B cell (primary cell): ENCODE measurements around the gene GSE1. TPM values are rescaled to one million over a fixed set of nuclear protein-coding genes. Genes with fewer than 3 reads are reported as not detected.

ENCODE experiments used
- ATAC-seq: fragments of 200-7000 bp; cut with Tn5 transposase; one replicate; pipeline ENCODE4 v1.10.0; 2021; ENCODE audit warnings: low read depth, mild to moderate bottlenecking, moderate number of reproducible peaks, moderate library complexity
- CTCF ChIA-PET: fragments of 350-600 bp; sonication (Branson Sonifier 250); formaldehyde crosslinking; loops from one replicate; lab custom pipeline; 2021; ENCODE audit warnings: antibody characterized with exemption, inconsistent platforms; lab: Charles Lee
- POLR2A ChIA-PET: fragments of 350-600 bp; sonication (Branson Sonifier 250); formaldehyde crosslinking; loops from one replicate; lab custom pipeline; 2021; ENCODE audit warnings: antibody characterized with exemption; lab: Charles Lee
- DNase-seq: peaks from one replicate; pipeline ENCODE4 v3.0.0; 2013
- H2AFZ ChIP-seq: 2 replicates; pipeline ENCODE4 v1.6.1; 2012; ENCODE audit warnings: mild to moderate bottlenecking, low read depth, low read length; ENCODE audit not compliant: insufficient read depth, poor library complexity, severe bottlenecking
- H3K27ac ChIP-seq, 2 donors: 1 replicate in 1 of 2; 2 replicates in 1 of 2; pipeline ENCODE4 v1.5.1; 2012 to 2013; ENCODE audit warnings: low read length in 2 of 2, mild to moderate bottlenecking in 2 of 2, moderate library complexity in 1 of 2
- H3K27me3 ChIP-seq, 4 experiments: fragments of 200-600 bp in 1 of 4; sonication (generic) in 1 of 4; replicated peaks in 1 of 4; 1 replicate in 2 of 4; 2 replicates in 2 of 4; pipeline versions ENCODE4 v1.6.1 to v1.7.0; 2013 to 2016; ENCODE audit warnings: low read length in 3 of 4, mild to moderate bottlenecking in 2 of 4, mixed read lengths in 1 of 4, moderate library complexity in 1 of 4; ENCODE audit not compliant: insufficient read depth in 4 of 4, control insufficient read depth in 3 of 4; ENCODE audit errors: control extremely low read depth in 1 of 4
- H3K36me3 ChIP-seq, 2 experiments: replicated peaks in 1 of 2; 1 replicate in 1 of 2; 2 replicates in 1 of 2; pipeline versions ENCODE4 v1.6.1 to v1.7.1; 2013; ENCODE audit warnings: low read length in 1 of 2; ENCODE audit not compliant: insufficient read depth in 2 of 2, control insufficient read depth in 1 of 2; ENCODE audit errors: control extremely low read depth in 1 of 2, extremely low read depth in 1 of 2
- H3K4me1 ChIP-seq, 2 donors: fragments of 200-600 bp in 1 of 2; sonication (generic) in 1 of 2; 1 replicate in 1 of 2; 2 replicates in 1 of 2; pipeline versions ENCODE4 v1.5.1 to v1.6.1; 2013 to 2017; ENCODE audit warnings: low read length in 2 of 2; ENCODE audit not compliant: control insufficient read depth in 2 of 2, insufficient read depth in 2 of 2
- H3K4me2 ChIP-seq: replicated peaks from 2 replicates; pipeline ENCODE3; 2012; ENCODE audit warnings: mild to moderate bottlenecking, low read depth, low read length; ENCODE audit not compliant: poor library complexity, severe bottlenecking
- H3K4me3 ChIP-seq, 5 experiments: fragments of 200-600 bp in 1 of 5; sonication (generic) in 1 of 5; 1 replicate in 3 of 5; 2 replicates in 2 of 5; pipeline versions ENCODE4 v1.5.1 to v1.7.0; 2011 to 2016; ENCODE audit warnings: low read length in 4 of 5, mild to moderate bottlenecking in 4 of 5, low read depth in 2 of 5, control low read depth in 1 of 5, moderate library complexity in 1 of 5; ENCODE audit not compliant: insufficient read depth in 1 of 5; ENCODE audit errors: control extremely low read depth in 1 of 5, extremely low read depth in 1 of 5
- H3K79me2 ChIP-seq: fragments of 200-600 bp; sonication (generic); one replicate; pipeline ENCODE4 v1.6.0; 2016; ENCODE audit warnings: low read length; ENCODE audit not compliant: control insufficient read depth, insufficient read depth
- H3K9ac ChIP-seq: fragments of 200-600 bp; sonication (generic); 2 replicates; pipeline ENCODE4 v1.6.1; 2017; ENCODE audit warnings: mild to moderate bottlenecking, low read length, moderate library complexity
- H3K9me3 ChIP-seq, 3 donors: one replicate each; pipeline versions ENCODE4 v1.6.1 to v1.7.1; 2013; ENCODE audit warnings: low read length in 2 of 3; ENCODE audit not compliant: control insufficient read depth in 2 of 3, insufficient read depth in 1 of 3; ENCODE audit errors: control extremely low read depth in 1 of 3
- H4K20me1 ChIP-seq: 2 replicates; pipeline ENCODE4 v1.6.0; 2012; ENCODE audit warnings: mild to moderate bottlenecking, low read length; ENCODE audit not compliant: insufficient read depth, control insufficient read depth, poor library complexity, severe bottlenecking
- H3K27ac Mint-ChIP-seq: one replicate; pipeline ENCODE4 v1.8.0; 2021; ENCODE audit warnings: mixed read lengths
- H3K27me3 Mint-ChIP-seq: one replicate; pipeline ENCODE4 v1.8.0; 2021; ENCODE audit warnings: mixed read lengths
- H3K4me1 Mint-ChIP-seq: one replicate; pipeline ENCODE4 v1.8.0; 2021; ENCODE audit warnings: mixed read lengths
- H3K4me3 Mint-ChIP-seq: one replicate; pipeline ENCODE4 v1.8.0; 2021; ENCODE audit warnings: mixed read lengths
- H3K9me3 Mint-ChIP-seq: one replicate; pipeline ENCODE4 v1.8.0; 2022; ENCODE audit warnings: mixed read lengths; ENCODE audit not compliant: insufficient read depth
- EZH2 ChIP-seq: IDR thresholded peaks from 2 replicates; pipeline ENCODE4 v1.6.1; 2012; ENCODE audit warnings: borderline replicate concordance, low read depth, mild to moderate bottlenecking, moderate library complexity, low read length; ENCODE audit not compliant: insufficient read depth, poor library complexity, severe bottlenecking
- WGBS: methylation state at CpG from one replicate; pipeline ENCODE4 v1.1.5; 2013; ENCODE audit warnings: missing lambda C conversion rate; ENCODE audit not compliant: insufficient coverage; 5-methylcytosine and 5-hydroxymethylcytosine counted together
- intact Hi-C: fragments of 100-400 bp; cut with micrococcal nuclease; formaldehyde crosslinking; loops from one replicate; pipeline ENCODE4 v1.10.0; 2022
- polyA plus RNA-seq: library from polyadenylated mRNA; depleted of rRNA; stranded (reverse); fragments of >200 nt; gene quantifications from 2 replicates; pipeline ENCODE4 v1.2.3, GENCODE V29; 2012
- total RNA-seq, 2 donors: library from RNA; stranded (reverse); fragments of 120-200 nt in 1 of 2; gene quantifications; 1 replicate in 1 of 2; 2 replicates in 1 of 2; pipeline versions ENCODE4 v1.2.3 to v1.2.4, GENCODE V29; 2013 to 2022
- TF ChIP-seq, protein P1 (sequence below): fragments of 200-600 bp; IDR thresholded peaks from one replicate; pipeline ENCODE4 v1.8.0; 2022; ENCODE audit warnings: antibody characterized with exemption, mild to moderate bottlenecking

Gene GSE1
- total and polyA plus RNA-seq, 2 donors (not counting 1 experiment from before 2014, with no cell fraction given): 57.3 to 76.1 TPM

DNA sequence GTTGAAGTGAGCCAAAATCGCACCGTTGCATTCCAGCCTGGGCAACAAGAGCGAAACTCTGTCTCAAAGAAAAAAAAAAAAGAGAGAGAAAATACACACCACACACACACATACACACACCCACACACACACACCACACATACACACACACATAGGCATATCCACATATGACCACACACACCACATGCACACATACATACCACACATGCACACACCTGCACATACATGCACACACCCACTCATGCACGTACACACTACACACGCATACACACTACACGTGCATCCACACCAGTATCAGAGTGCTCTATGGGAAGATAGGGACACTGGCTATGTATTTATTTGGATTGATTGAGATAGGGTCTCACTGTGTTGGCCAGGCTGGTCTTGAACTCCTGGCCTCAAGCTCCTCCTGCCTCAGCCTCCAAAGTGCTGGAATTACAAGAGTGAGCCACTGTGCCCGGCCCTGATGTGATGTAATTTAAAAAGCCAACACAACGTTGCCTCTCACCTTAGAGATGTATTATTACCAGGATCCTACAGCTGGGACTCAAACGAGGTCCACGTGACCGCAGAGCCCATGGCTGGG, 93.4 kb downstream of the GSE1 start:
- Histone ChIP-seq H3K4me2 (no peak overlapping the region), H3K4me1 (no peaks in the 10 kb centered on the region), H3K79me2 (peaks cover 3% of the 10 kb centered on the region), H2AFZ (no peak overlapping the region), H3K9ac (no peak overlapping the region), H3K4me3 (no peak overlapping the region), H3K9me3 (peaks cover 0 to 3% (median 0%) of the 10 kb centered on the region in 3 donors), H3K27me3 (no peaks in the 10 kb centered on the region), H4K20me1 (peaks cover 20% of the 10 kb centered on the region), H3K27ac (no peak overlapping the region), H3K36me3 (peaks cover 0 to 33% of the 10 kb centered on the region in 2 experiments)
- Mint-ChIP-seq H3K9me3 (no peaks in the 10 kb centered on the region), H3K4me3 (no peak overlapping the region), H3K27me3 (no peaks in the 10 kb centered on the region), H3K4me1 (no peaks in the 10 kb centered on the region), H3K27ac (no peak overlapping the region)
- TF ChIP-seq, protein P1, sequence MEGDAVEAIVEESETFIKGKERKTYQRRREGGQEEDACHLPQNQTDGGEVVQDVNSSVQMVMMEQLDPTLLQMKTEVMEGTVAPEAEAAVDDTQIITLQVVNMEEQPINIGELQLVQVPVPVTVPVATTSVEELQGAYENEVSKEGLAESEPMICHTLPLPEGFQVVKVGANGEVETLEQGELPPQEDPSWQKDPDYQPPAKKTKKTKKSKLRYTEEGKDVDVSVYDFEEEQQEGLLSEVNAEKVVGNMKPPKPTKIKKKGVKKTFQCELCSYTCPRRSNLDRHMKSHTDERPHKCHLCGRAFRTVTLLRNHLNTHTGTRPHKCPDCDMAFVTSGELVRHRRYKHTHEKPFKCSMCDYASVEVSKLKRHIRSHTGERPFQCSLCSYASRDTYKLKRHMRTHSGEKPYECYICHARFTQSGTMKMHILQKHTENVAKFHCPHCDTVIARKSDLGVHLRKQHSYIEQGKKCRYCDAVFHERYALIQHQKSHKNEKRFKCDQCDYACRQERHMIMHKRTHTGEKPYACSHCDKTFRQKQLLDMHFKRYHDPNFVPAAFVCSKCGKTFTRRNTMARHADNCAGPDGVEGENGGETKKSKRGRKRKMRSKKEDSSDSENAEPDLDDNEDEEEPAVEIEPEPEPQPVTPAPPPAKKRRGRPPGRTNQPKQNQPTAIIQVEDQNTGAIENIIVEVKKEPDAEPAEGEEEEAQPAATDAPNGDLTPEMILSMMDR: no peak
- no peak for TF ChIP-seq EZH2
- 86% methylated on average over 4 of the region's 11 CpGs for WGBS
- DNase-seq: no peak
- POLR2A ChIA-PET: interaction anchor here (0.7 kb wide), 2 partner anchors 14 to 46 kb away, joined by 8 to 11 read pairs; no protein-coding TSS in a partner anchor
- CTCF ChIA-PET: interaction anchor here (1.1 kb wide), 1 partner anchor 308 kb away, joined by 3 read pairs; no protein-coding TSS in a partner anchor
- intact Hi-C loops: no loop called here
- no peak for ATAC-seq

DNA sequence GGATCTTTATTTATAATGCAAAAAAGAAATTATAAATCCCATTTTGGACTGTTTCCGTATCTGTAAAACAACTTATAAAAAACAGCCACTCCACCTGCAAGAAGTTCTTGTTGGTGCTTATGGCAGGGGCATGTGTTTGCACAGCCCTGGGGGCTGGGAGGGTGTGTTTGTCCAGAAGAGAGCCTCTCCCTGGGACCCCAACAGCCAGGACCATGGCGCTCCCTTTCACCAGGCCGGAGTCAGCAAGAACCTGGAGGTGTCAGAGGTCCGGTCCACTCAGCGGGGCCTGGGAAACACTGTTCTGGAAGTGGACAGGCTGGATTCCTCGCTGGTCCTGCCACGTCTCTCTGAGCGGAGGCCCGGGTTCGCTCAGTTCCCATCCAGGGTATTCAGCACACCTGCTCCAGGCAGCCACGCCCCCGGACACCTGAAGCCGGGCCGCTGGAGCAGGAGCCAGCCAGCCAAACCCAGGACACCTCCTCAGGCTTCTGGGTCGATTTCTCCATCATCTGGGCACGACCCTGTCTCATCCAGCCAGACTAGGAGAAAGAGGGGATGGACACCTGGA, 94.5 kb downstream of the GSE1 start:
- Histone ChIP-seq H4K20me1 (peaks cover 30% of the 10 kb centered on the region), H3K36me3 (peaks cover 0 to 44% of the 10 kb centered on the region in 2 experiments), H3K79me2 (peaks cover 3% of the 10 kb centered on the region), H3K9me3 (peaks cover 0 to 11% (median 6%) of the 10 kb centered on the region in 3 donors), H3K27ac (no peak overlapping the region), H2AFZ (no peak overlapping the region), H3K4me2 (no peak overlapping the region), H3K27me3 (no peaks in the 10 kb centered on the region), H3K4me1 (no peaks in the 10 kb centered on the region), H3K4me3 (no peak overlapping the region), H3K9ac (no peak overlapping the region)
- POLR2A ChIA-PET: no interaction called here
- intact Hi-C loops: no loop called here
- Mint-ChIP-seq H3K9me3 (peaks cover 3% of the 10 kb centered on the region), H3K4me3 (no peak overlapping the region), H3K27ac (no peak overlapping the region), H3K4me1 (no peaks in the 10 kb centered on the region), H3K27me3 (no peaks in the 10 kb centered on the region)
- no peak for TF ChIP-seq EZH2
- TF ChIP-seq, protein P1: no peak
- no peak for DNase-seq
- WGBS: 92% methylated on average over 15 of the region's 16 CpGs
- CTCF ChIA-PET: no interaction called here
- ATAC-seq: no peak
